AG09309 (cell line): ENCODE results near the gene PTGIS.

ENCODE experiments used
- DNase-seq: peaks from one replicate; pipeline ENCODE4 v3.0.0-alpha.2; 2010; ENCODE audit warnings: low read depth
- H3K4me3 ChIP-seq: 2 replicates; pipeline ENCODE4 v1.5.1; 2011; ENCODE audit warnings: mild to moderate bottlenecking, low read depth, low read length, moderate library complexity; ENCODE audit not compliant: control insufficient read depth
- TF ChIP-seq, protein P1 (sequence below): IDR thresholded peaks from 2 replicates; pipeline ENCODE4 v1.5.1; 2011; ENCODE audit warnings: mild to moderate bottlenecking, low read depth, low read length, inconsistent platforms; ENCODE audit not compliant: insufficient read depth, control insufficient read depth; ENCODE audit errors: missing control alignments

PTGIS gene

DNA sequence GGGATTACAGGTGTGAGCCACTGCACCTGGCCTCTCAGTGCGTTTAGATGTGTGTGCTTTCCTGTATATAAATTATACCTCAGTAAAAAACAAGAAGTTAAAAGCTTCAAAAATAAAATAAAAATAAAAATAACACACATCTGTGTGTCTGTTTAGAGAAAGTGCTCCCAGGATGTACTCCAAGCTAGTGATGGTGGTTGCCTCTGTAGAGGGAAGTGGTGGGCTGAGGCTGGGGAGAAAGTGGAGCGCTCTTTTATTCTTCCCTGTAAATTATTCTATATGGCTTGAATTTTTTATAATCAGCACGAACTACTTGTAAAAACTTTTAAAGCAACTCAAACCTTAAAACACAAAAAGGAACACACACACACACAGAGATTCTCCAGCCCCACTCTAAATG, 29.0 kb downstream of the PTGIS start:
- DNase-seq: no peak
- TF ChIP-seq, protein P1, sequence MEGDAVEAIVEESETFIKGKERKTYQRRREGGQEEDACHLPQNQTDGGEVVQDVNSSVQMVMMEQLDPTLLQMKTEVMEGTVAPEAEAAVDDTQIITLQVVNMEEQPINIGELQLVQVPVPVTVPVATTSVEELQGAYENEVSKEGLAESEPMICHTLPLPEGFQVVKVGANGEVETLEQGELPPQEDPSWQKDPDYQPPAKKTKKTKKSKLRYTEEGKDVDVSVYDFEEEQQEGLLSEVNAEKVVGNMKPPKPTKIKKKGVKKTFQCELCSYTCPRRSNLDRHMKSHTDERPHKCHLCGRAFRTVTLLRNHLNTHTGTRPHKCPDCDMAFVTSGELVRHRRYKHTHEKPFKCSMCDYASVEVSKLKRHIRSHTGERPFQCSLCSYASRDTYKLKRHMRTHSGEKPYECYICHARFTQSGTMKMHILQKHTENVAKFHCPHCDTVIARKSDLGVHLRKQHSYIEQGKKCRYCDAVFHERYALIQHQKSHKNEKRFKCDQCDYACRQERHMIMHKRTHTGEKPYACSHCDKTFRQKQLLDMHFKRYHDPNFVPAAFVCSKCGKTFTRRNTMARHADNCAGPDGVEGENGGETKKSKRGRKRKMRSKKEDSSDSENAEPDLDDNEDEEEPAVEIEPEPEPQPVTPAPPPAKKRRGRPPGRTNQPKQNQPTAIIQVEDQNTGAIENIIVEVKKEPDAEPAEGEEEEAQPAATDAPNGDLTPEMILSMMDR: no peak

GRCh38 chr20:49534255-49534712, 33.7 kb downstream of the PTGIS start:
- DNase-seq: no peak
- no peak overlapping the region for H3K4me3 ChIP-seq
- TF ChIP-seq, protein P1: peak; percentile 75

More for the DNA sequence above, 29.0 kb downstream of the PTGIS start:
- H3K4me3 ChIP-seq: no peak overlapping the region

GRCh38 chr20:49532285-49532946, 35.5 kb downstream of the PTGIS start:
- no peak overlapping the region for H3K4me3 ChIP-seq
- TF ChIP-seq, protein P1: no peak
- DNase-seq: no peak

GRCh38 chr20:49529470-49529869, 38.5 kb downstream of the PTGIS start:
- TF ChIP-seq, protein P1: no peak
- no peak for DNase-seq

GRCh38 chr20:49526568-49526967, 41.4 kb downstream of the PTGIS start:
- no peak overlapping the region for H3K4me3 ChIP-seq

More at GRCh38 chr20:49529470-49529869, 38.5 kb downstream of the PTGIS start:
- H3K4me3 ChIP-seq: no peak overlapping the region

GRCh38 chr20:49526056-49526455, 41.9 kb downstream of the PTGIS start:
- no peak for DNase-seq
- no peak overlapping the region for H3K4me3 ChIP-seq
- TF ChIP-seq, protein P1: no peak

More at GRCh38 chr20:49526568-49526967, 41.4 kb downstream of the PTGIS start:
- DNase-seq: no peak
- TF ChIP-seq, protein P1: no peak

GRCh38 chr20:49523767-49524360, 44.1 kb downstream of the PTGIS start:
- H3K4me3 ChIP-seq: no peak overlapping the region
- TF ChIP-seq, protein P1: no peak
- no peak for DNase-seq
